ENCODE data around the gene PID1.

GRCh38 chr2:229163893-229164292, 107.2 kb downstream of the PID1 start:
- no peak for TF ChIP-seq CTCF (conservative IDR thresholded peaks at IDR 0.05; ENCODE audit: low read length)
- no peak for TF ChIP-seq EZH2phosphoT487 (IDR thresholded peaks at IDR 0.05; ENCODE audit: borderline replicate concordance, low read depth, low read length)

Measured in OCI-LY7 (cell line).